GM19467 (cell line): ENCODE measurements around the gene SMIM20.
"Not testable (repeated sequence)": the region's sequence is repeated elsewhere in the genome, so short reads cannot be mapped to it uniquely, and the experiment has no call there.

Experiments
- ATAC-seq: cut with Tn5 transposase; IDR thresholded peaks from one replicate; pipeline ENCODE4 v1.9.1; 2021; ENCODE audit warnings: mild to moderate bottlenecking, moderate library complexity; ENCODE audit not compliant: unreplicated experiment

SMIM20 gene

GRCh38 chr4:25890571-25891485 lies 23.2 kb upstream of the SMIM20 start:
- ATAC-seq, result no peak

GRCh38 chr4:25892796-25893195 lies 21.2 kb upstream of the SMIM20 start:
- ATAC-seq, result no peak

GRCh38 chr4:25896776-25897539 lies 17.1 kb upstream of the SMIM20 start:
- no peak for ATAC-seq

- no peak for ATAC-seq
These were observed 13.7 kb upstream of the SMIM20 start for GRCh38 chr4:25900310-25900709.

GRCh38 chr4:25901030-25901430 lies 13.0 kb upstream of the SMIM20 start:
- no peak for ATAC-seq

GRCh38 chr4:25903900-25904747 lies 9.9 kb upstream of the SMIM20 start:
- no peak for ATAC-seq

GRCh38 chr4:25904748-25905082 lies 9.3 kb upstream of the SMIM20 start:
- ATAC-seq, result no peak

- ATAC-seq, result no peak
These were observed 8.6 kb upstream of the SMIM20 start for GRCh38 chr4:25905371-25905770.

GRCh38 chr4:25906113-25906512 lies 7.9 kb upstream of the SMIM20 start:
- ATAC-seq, result not testable (repeated sequence)

GRCh38 chr4:25908491-25908901 lies 5.5 kb upstream of the SMIM20 start:
- ATAC-seq, result no peak

- no peak for ATAC-seq
These were observed 2.7 kb upstream of the SMIM20 start for GRCh38 chr4:25911356-25911755.

GRCh38 chr4:25913056-25913850 lies 767 bp upstream of the SMIM20 start:
- peak; percentile 34 for ATAC-seq

GRCh38 chr4:25914670-25915352 lies 791 bp downstream of the SMIM20 start:
- ATAC-seq, result no peak

GRCh38 chr4:25915353-25915705 lies 1.3 kb downstream of the SMIM20 start:
- no peak for ATAC-seq

GRCh38 chr4:25916870-25917269 lies 2.9 kb downstream of the SMIM20 start:
- ATAC-seq, result no peak

- ATAC-seq, result no peak
These were observed 5.7 kb downstream of the SMIM20 start for GRCh38 chr4:25919676-25920075.

- no peak for ATAC-seq
These were observed 7.9 kb downstream of the SMIM20 start for GRCh38 chr4:25921922-25922321.

GRCh38 chr4:25922812-25923369 lies 8.9 kb downstream of the SMIM20 start:
- no peak for ATAC-seq

- no peak for ATAC-seq
These were observed 9.7 kb downstream of the SMIM20 start for GRCh38 chr4:25923745-25924144.
